Measurements from ENCODE around the gene INPP5D.

GRCh38 chr2:233042549-233042948, 17.6 kb upstream of the INPP5D start:
- TF ChIP-seq, protein P1, sequence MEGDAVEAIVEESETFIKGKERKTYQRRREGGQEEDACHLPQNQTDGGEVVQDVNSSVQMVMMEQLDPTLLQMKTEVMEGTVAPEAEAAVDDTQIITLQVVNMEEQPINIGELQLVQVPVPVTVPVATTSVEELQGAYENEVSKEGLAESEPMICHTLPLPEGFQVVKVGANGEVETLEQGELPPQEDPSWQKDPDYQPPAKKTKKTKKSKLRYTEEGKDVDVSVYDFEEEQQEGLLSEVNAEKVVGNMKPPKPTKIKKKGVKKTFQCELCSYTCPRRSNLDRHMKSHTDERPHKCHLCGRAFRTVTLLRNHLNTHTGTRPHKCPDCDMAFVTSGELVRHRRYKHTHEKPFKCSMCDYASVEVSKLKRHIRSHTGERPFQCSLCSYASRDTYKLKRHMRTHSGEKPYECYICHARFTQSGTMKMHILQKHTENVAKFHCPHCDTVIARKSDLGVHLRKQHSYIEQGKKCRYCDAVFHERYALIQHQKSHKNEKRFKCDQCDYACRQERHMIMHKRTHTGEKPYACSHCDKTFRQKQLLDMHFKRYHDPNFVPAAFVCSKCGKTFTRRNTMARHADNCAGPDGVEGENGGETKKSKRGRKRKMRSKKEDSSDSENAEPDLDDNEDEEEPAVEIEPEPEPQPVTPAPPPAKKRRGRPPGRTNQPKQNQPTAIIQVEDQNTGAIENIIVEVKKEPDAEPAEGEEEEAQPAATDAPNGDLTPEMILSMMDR (IDR thresholded peaks at IDR 0.05), result no peak
- TF ChIP-seq POLR2A (IDR thresholded peaks at IDR 0.05) (no peak), POLR2AphosphoS5 (IDR thresholded peaks at IDR 0.05) (no peak)
